Upper lobe of left lung (tissue), 6 donors: ENCODE data around the gene CSF2RB. TPM values are rescaled to one million over a fixed set of nuclear protein-coding genes. Genes with fewer than 3 reads are reported as not detected.

Source experiments
- ATAC-seq, 2 donors: fragments of 200-7000 bp; cut with Tn5 transposase; one replicate each; pipeline ENCODE4 v1.9.1; 2022; ENCODE audit warnings: mild to moderate bottlenecking in 2 of 2, moderate library complexity in 2 of 2; ENCODE audit not compliant: low FRiP score in 2 of 2
- DNase-seq, 2 donors: peaks; one replicate each; pipeline ENCODE4 v3.0.0-alpha.2; 2019 to 2020
- H3K27ac ChIP-seq, 4 donors: fragments of 200-600 bp; sonication (generic); one replicate each; pipeline ENCODE4 v1.5.1; 2016 to 2019
- H3K27me3 ChIP-seq, 4 donors: fragments of 200-600 bp; sonication (generic); one replicate each; pipeline ENCODE4 v1.5.1; 2017 to 2019
- H3K36me3 ChIP-seq, 4 donors: fragments of 200-600 bp; sonication (generic); one replicate each; pipeline ENCODE4 v1.5.1; 2016 to 2019
- H3K4me1 ChIP-seq, 4 donors: fragments of 200-600 bp; sonication (generic); one replicate each; pipeline ENCODE4 v1.5.1; 2018 to 2019
- H3K4me3 ChIP-seq, 4 donors: fragments of 200-600 bp; sonication (generic); one replicate each; pipeline ENCODE4 v1.5.1; 2017 to 2019; ENCODE audit warnings: mild to moderate bottlenecking in 2 of 4, moderate library complexity in 1 of 4
- H3K9me3 ChIP-seq, 4 donors: fragments of 200-600 bp; sonication (generic); one replicate each; pipeline ENCODE4 v1.5.1; 2018 to 2019
- CTCF ChIP-seq, 6 experiments: fragments of 450-650 bp in 4 of 6; fragments of 200-600 bp in 2 of 6; sonication (generic) in 2 of 6; IDR thresholded peaks; one replicate each; pipeline ENCODE4 v1.5.1; 2016 to 2019; ENCODE audit warnings: antibody characterized with exemption in 6 of 6
- EP300 ChIP-seq, 4 donors: sonication (generic); formaldehyde crosslinking; IDR thresholded peaks; one replicate each; pipeline ENCODE4 v1.5.1; 2017; ENCODE audit warnings: antibody characterized with exemption in 4 of 4, control low read depth in 2 of 4
- POLR2A ChIP-seq, 4 donors: fragments of 450-650 bp; IDR thresholded peaks; one replicate each; pipeline ENCODE4 v1.5.1; 2016 to 2017; ENCODE audit warnings: antibody characterized with exemption in 4 of 4, mild to moderate bottlenecking in 2 of 4
- POLR2AphosphoS5 ChIP-seq, 2 donors: sonication (generic); formaldehyde crosslinking; IDR thresholded peaks; one replicate each; pipeline ENCODE4 v1.5.1; 2017; ENCODE audit warnings: antibody characterized with exemption in 2 of 2
- WGBS, 2 donors: methylation state at CpG; one replicate each; pipeline ENCODE4 v1.1.5; 2017 to 2018; 5-methylcytosine and 5-hydroxymethylcytosine counted together
- total RNA-seq, 6 donors: library from RNA; depleted of rRNA in 4 of 6; stranded (reverse); fragments of >200 nt in 4 of 6; gene quantifications; one replicate each; pipeline versions ENCODE4 v1.1.0 to v1.2.1, GENCODE V29; 2016 to 2021
- donor health status: DM: no; HTN: no; CAD: no; lungs with moderate emphysema.
- donor health status: DM: no; HTN: yes; CAD: no; lungs with severe emphysema.

The CSF2RB gene
- total RNA-seq, 6 donors from 2014 or later = 8.2 to 43.0 (median 24.2) TPM

GRCh38 chr22:36925388-36926290 lies 12.2 kb downstream of the CSF2RB start:
- TF ChIP-seq EP300 (IDR thresholded peaks at IDR 0.05) (no peak), CTCF (IDR thresholded peaks at IDR 0.05) (no peak), POLR2A (IDR thresholded peaks at IDR 0.05) (no peak), POLR2AphosphoS5 (IDR thresholded peaks at IDR 0.05) (no peak)
- H3K4me1 ChIP-seq = peaks cover 4 to 15% (median 13%) of the 10 kb centered on the region in 4 donors
- ATAC-seq (no peak), DNase-seq (peak in 1 of 2 donors; percentile 68)
- no peaks in the 10 kb centered on the region for H3K9me3 ChIP-seq
- WGBS, 2 donors = 90 to 91% methylated on average over 16 to 19 of the region's 19 CpGs
- no peak overlapping the region for H3K27ac ChIP-seq
- H3K36me3 ChIP-seq = peaks cover 0 to 37% (median 9%) of the 10 kb centered on the region in 4 donors
- no peaks in the 10 kb centered on the region for H3K27me3 ChIP-seq
- no peak overlapping the region for H3K4me3 ChIP-seq

- 83 to 86% methylated on average over 6 of the region's 6 CpGs for WGBS, 2 donors
- ATAC-seq (no peak), DNase-seq (no peak)
- H3K36me3 ChIP-seq = peaks cover 0 to 38% (median 9%) of the 10 kb centered on the region in 4 donors
- H3K4me3 ChIP-seq = no peak overlapping the region
- no peaks in the 10 kb centered on the region for H3K9me3 ChIP-seq
- no peak for TF ChIP-seq CTCF (IDR thresholded peaks at IDR 0.05)
- no peak for TF ChIP-seq POLR2A (IDR thresholded peaks at IDR 0.05)
- TF ChIP-seq EP300 (IDR thresholded peaks at IDR 0.05) = no peak
- TF ChIP-seq POLR2AphosphoS5 (IDR thresholded peaks at IDR 0.05) = no peak
- peaks cover 4 to 15% (median 13%) of the 10 kb centered on the region in 4 donors for H3K4me1 ChIP-seq
- H3K27ac ChIP-seq = no peak overlapping the region
- no peaks in the 10 kb centered on the region for H3K27me3 ChIP-seq
Observed at GRCh38 chr22:36926309-36926708, 12.9 kb downstream of the CSF2RB start.

- Histone ChIP-seq H3K27ac (no peak overlapping the region), H3K36me3 (peaks cover 0 to 38% (median 9%) of the 10 kb centered on the region in 4 donors), H3K27me3 (no peaks in the 10 kb centered on the region), H3K9me3 (no peaks in the 10 kb centered on the region), H3K4me1 (peaks cover under 1 to 12% (median 10%) of the 10 kb centered on the region in 4 donors), H3K4me3 (no peak overlapping the region)
- DNase-seq = no peak
- no peak for ATAC-seq
- no peak for TF ChIP-seq EP300 (IDR thresholded peaks at IDR 0.05)
- WGBS, 2 donors = 80 to 84% methylated on average over 14 of the region's 14 CpGs
Observed at GRCh38 chr22:36926721-36927435, 13.4 kb downstream of the CSF2RB start.

- DNase-seq = no peak
- no peaks in the 10 kb centered on the region for H3K9me3 ChIP-seq
- no peaks in the 10 kb centered on the region for H3K27me3 ChIP-seq
- H3K36me3 ChIP-seq = peaks cover 0 to 39% (median 9%) of the 10 kb centered on the region in 4 donors
- H3K4me1 ChIP-seq = peaks cover 0 to 4% (median 3%) of the 10 kb centered on the region in 4 donors
- H3K27ac ChIP-seq = no peak overlapping the region
- no peak for TF ChIP-seq EP300 (IDR thresholded peaks at IDR 0.05)
- no peak for TF ChIP-seq CTCF (IDR thresholded peaks at IDR 0.05)
- no peak for TF ChIP-seq POLR2AphosphoS5 (IDR thresholded peaks at IDR 0.05)
- no peak for TF ChIP-seq POLR2A (IDR thresholded peaks at IDR 0.05)
- 59 to 80% methylated on average over 3 of the region's 3 CpGs for WGBS, 2 donors
- no peak overlapping the region for H3K4me3 ChIP-seq
- ATAC-seq = no peak
Observed at GRCh38 chr22:36927671-36928070, 14.2 kb downstream of the CSF2RB start.

GRCh38 chr22:36928196-36928595 lies 14.8 kb downstream of the CSF2RB start:
- DNase-seq (no peak), ATAC-seq (no peak)
- Histone ChIP-seq H3K36me3 (peaks cover 0 to 45% (median 10%) of the 10 kb centered on the region in 4 donors), H3K9me3 (no peaks in the 10 kb centered on the region), H3K27me3 (no peaks in the 10 kb centered on the region), H3K4me1 (no peaks in the 10 kb centered on the region), H3K4me3 (no peak overlapping the region), H3K27ac (no peak overlapping the region)
- 66 to 83% methylated on average over 8 to 9 of the region's 9 CpGs for WGBS, 2 donors
- TF ChIP-seq POLR2A (IDR thresholded peaks at IDR 0.05) = no peak
- no peak for TF ChIP-seq CTCF (IDR thresholded peaks at IDR 0.05)
- no peak for TF ChIP-seq EP300 (IDR thresholded peaks at IDR 0.05)
